Subcutaneous abdominal adipose tissue (tissue), 5 donors: ENCODE measurements around the gene BAIAP2L1.
"Not testable (repeated sequence)": the region's sequence is repeated elsewhere in the genome, so short reads cannot be mapped to it uniquely, and the experiment has no call there.

Source experiments
- H3K27ac ChIP-seq: one replicate; pipeline ENCODE4 v1.7.0; 2013; ENCODE audit warnings: low read depth, mild to moderate bottlenecking, inconsistent platforms, low read length, moderate library complexity
- H3K27me3 ChIP-seq, 5 donors: one replicate each; pipeline ENCODE4 v1.7.0; 2013; ENCODE audit warnings: low read length in 5 of 5, inconsistent platforms in 1 of 5; ENCODE audit not compliant: control insufficient read depth in 5 of 5, insufficient read depth in 4 of 5
- H3K36me3 ChIP-seq, 5 donors: one replicate each; pipeline ENCODE4 v1.7.0; 2013; ENCODE audit warnings: low read length in 5 of 5; ENCODE audit not compliant: control insufficient read depth in 5 of 5, insufficient read depth in 5 of 5
- H3K4me1 ChIP-seq, 5 donors: one replicate each; pipeline ENCODE4 v1.7.0; 2013; ENCODE audit warnings: low read length in 5 of 5, mild to moderate bottlenecking in 3 of 5, moderate library complexity in 1 of 5; ENCODE audit not compliant: control insufficient read depth in 5 of 5, insufficient read depth in 5 of 5
- H3K4me3 ChIP-seq, 5 donors: one replicate each; pipeline ENCODE4 v1.7.0; 2013; ENCODE audit warnings: low read length in 5 of 5, low read depth in 1 of 5
- H3K9ac ChIP-seq, 5 donors: one replicate each; pipeline ENCODE4 v1.7.0; 2013; ENCODE audit warnings: low read length in 5 of 5, mild to moderate bottlenecking in 4 of 5, moderate library complexity in 3 of 5
- H3K9me3 ChIP-seq, 5 donors: one replicate each; pipeline ENCODE4 v1.7.0; 2013; ENCODE audit warnings: low read length in 5 of 5; ENCODE audit not compliant: control insufficient read depth in 5 of 5
- donor health status: healthy.
- donor health status: healthy.
- donor health status: healthy.
- donor health status: healthy.
- donor health status: healthy.

Gene BAIAP2L1

DNA sequence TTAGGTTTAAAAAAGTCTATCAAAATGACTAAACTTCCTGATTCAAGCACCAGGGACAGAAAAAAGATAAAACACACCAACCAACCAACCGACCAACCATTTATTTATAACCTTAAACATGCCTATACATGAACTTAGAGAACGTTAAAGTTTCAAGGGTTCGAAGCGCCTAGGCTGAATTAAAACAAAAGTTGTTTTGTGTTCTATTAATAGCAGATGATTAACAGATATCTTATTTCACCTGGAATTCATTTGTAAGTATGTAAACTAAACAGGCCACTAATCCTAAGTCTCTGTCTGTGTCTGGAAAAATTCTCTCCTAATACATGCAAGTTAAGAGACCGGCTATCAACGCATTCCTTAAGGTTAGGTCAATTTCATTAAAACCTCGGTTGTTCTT, 1.4 kb downstream of the BAIAP2L1 start:
- Histone ChIP-seq H3K27me3 (peaks cover 0 to 23% (median 7%) of the 10 kb centered on the region in 5 donors), H3K4me1 (peaks cover 0 to 13% (median 9%) of the 10 kb centered on the region in 5 donors), H3K27ac (no peak overlapping the region), H3K36me3 (no peaks in the 10 kb centered on the region), H3K9ac (no peak overlapping the region), H3K9me3 (no peaks in the 10 kb centered on the region), H3K4me3 (peak overlapping the region in 3 of 5 donors; percentile 26 to 37 (median 31))

DNA sequence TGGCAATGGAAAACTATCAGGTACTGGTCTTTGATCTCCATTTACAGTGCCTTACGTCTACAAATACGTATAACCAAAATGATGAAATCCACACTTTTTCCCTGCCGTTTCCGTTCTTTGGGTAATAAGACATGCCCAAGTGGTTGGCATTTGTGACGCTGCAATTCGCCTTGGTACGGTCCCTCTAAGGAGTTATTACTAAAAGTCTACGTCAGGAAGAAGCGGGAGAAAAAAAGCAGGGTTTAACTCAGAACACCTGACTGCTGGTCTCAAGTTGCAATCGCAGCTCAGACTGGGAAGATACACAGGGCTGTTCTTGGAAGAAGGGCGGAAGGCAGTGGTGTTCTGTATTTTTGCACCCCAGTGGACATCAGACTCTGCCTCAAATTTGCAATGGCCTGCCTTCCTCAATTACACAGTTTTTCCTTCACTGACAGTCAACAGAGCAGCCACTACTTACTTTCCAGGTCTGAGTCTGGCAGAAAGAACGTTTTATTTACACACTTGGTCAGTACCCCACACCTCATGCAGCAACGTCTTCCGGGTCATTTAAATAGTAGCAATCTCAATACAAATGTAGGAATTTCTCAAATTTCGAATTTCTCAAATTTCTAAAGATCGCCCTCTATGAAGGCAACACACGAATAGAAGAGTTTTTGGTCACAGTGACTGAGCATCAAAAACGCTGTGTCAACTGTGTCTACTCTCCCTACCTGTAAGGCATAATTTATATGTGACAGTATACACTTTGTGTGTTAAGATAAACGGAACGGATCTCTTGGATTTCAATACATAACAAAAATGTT, 2.1 kb downstream of the BAIAP2L1 start:
- no peak overlapping the region for H3K9ac ChIP-seq
- no peak overlapping the region for H3K27ac ChIP-seq

GRCh38 chr7:98396768-98397167, 4.1 kb downstream of the BAIAP2L1 start:
- Histone ChIP-seq H3K4me3 (no peak overlapping the region), H3K9ac (no peak overlapping the region), H3K4me1 (peaks cover 0 to 16% (median 9%) of the 10 kb centered on the region in 5 donors), H3K27ac (no peak overlapping the region), H3K27me3 (peaks cover 0 to 19% (median 7%) of the 10 kb centered on the region in 5 donors), H3K9me3 (no peaks in the 10 kb centered on the region), H3K36me3 (no peaks in the 10 kb centered on the region)

More for the DNA sequence above, 2.1 kb downstream of the BAIAP2L1 start:
- Histone ChIP-seq H3K36me3 (no peaks in the 10 kb centered on the region), H3K27me3 (peaks cover 0 to 23% (median 7%) of the 10 kb centered on the region in 5 donors), H3K4me3 (no peak overlapping the region), H3K4me1 (peaks cover 0 to 13% (median 9%) of the 10 kb centered on the region in 5 donors), H3K9me3 (no peaks in the 10 kb centered on the region)

GRCh38 chr7:98395951-98396350, 4.9 kb downstream of the BAIAP2L1 start:
- Histone ChIP-seq H3K9me3 (no peaks in the 10 kb centered on the region), H3K4me3 (no peak overlapping the region), H3K27me3 (peaks cover 0 to 16% (median 7%) of the 10 kb centered on the region in 5 donors), H3K36me3 (no peaks in the 10 kb centered on the region), H3K27ac (no peak overlapping the region), H3K4me1 (peaks cover 0 to 12% (median 5%) of the 10 kb centered on the region in 5 donors), H3K9ac (no peak overlapping the region)

DNA sequence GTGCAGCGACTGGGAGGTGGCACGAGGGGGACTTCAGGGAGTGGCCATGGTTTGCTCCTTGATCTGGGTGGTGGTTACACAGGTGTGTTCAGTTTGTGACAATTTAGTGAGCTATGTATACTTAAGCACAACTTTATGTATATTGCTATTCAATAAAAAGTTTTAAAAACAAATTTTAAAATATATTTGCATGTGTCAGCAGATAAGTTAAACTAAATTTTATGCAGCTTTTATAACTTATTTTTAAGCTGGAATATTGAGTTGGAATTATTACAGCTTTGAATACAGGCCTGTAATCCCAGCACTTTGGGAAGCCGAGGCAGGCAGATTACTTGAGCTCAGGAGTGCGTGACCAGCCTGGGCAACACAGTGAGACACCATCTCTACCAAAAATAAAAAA, 5.4 kb downstream of the BAIAP2L1 start:
- H3K27ac ChIP-seq = no peak overlapping the region
- no peaks in the 10 kb centered on the region for H3K9me3 ChIP-seq
- peaks cover 0 to 14% (median 7%) of the 10 kb centered on the region in 5 donors for H3K27me3 ChIP-seq
- no peak overlapping the region for H3K4me3 ChIP-seq
- no peaks in the 10 kb centered on the region for H3K36me3 ChIP-seq
- H3K9ac ChIP-seq = no peak overlapping the region
- H3K4me1 ChIP-seq = peaks cover 0 to 8% (median 5%) of the 10 kb centered on the region in 5 donors

- H3K9ac ChIP-seq = no peak overlapping the region
- no peaks in the 10 kb centered on the region for H3K9me3 ChIP-seq
- no peak overlapping the region for H3K27ac ChIP-seq
- peaks cover 0 to 4% (median 0%) of the 10 kb centered on the region in 5 donors for H3K4me1 ChIP-seq
- peaks cover 0 to 10% (median 5%) of the 10 kb centered on the region in 5 donors for H3K27me3 ChIP-seq
- no peak overlapping the region for H3K4me3 ChIP-seq
- H3K36me3 ChIP-seq = no peaks in the 10 kb centered on the region
Measured at GRCh38 chr7:98394377-98394836, 6.5 kb downstream of the BAIAP2L1 start.

DNA sequence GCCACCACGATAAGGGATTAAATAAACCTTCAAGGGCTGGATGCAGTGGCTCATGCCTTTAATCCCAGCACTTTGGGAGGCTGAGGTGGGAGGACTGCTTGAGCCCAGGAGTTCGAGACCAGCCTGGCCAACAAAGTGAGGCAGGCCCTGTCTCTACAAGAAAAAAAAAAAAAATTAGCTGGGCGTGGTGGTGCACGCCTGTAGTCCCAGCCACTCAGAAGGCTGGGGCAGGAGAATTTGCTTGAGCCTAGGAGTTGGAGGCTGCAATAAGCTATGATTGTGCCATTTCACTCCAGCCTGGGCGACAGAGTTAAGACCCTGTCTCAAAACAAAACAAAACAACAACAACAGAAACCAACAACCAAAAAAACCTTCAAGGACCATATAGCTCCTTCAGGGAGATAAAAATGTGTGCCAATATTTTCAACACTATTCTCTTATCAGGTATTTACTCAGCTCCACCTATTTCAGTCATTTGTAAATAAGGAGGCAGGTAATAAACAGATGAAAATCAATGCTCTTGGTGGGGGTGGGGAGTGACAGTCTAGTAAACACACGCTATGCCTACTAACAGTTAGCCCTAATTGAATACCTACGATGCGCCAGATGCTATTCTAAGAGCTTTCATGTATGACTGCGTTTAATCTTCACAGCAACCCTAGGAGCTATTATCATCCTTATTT, 13.2 kb downstream of the BAIAP2L1 start:
- H3K4me3 ChIP-seq = no peak overlapping the region
- H3K4me1 ChIP-seq = peaks cover 0 to 4% (median 0%) of the 10 kb centered on the region in 5 donors
- no peak overlapping the region for H3K9ac ChIP-seq
- H3K27ac ChIP-seq = no peak overlapping the region
- no peaks in the 10 kb centered on the region for H3K9me3 ChIP-seq
- peaks cover 0 to 2% (median 0%) of the 10 kb centered on the region in 5 donors for H3K27me3 ChIP-seq
- H3K36me3 ChIP-seq = no peaks in the 10 kb centered on the region

DNA sequence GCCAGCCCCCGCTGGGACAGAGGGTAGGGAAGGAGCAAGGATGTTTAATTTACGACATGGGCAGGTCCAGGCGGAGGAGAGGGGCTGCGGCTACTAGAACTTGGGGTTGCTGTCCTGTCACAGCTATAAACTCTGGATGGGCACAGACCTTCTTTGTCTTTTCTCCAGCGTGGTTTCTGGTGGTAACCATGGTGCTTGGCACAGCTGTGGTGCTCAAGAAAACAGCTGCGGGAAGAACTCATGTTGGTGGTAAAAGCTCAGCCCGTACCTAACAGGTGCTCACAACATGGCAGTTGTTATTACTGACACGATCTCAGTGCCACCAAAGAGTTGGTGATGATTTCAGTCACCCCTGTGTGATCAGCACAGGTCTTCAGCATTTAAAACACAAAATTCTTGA, 13.8 kb downstream of the BAIAP2L1 start:
- H3K4me1 ChIP-seq = peaks cover 0 to under 1% (median 0%) of the 10 kb centered on the region in 5 donors
- no peak overlapping the region for H3K9ac ChIP-seq
- no peak overlapping the region for H3K27ac ChIP-seq
- no peaks in the 10 kb centered on the region for H3K9me3 ChIP-seq
- H3K36me3 ChIP-seq = no peaks in the 10 kb centered on the region
- no peak overlapping the region for H3K4me3 ChIP-seq
- H3K27me3 ChIP-seq = no peaks in the 10 kb centered on the region

GRCh38 chr7:98385532-98385931, 15.4 kb downstream of the BAIAP2L1 start:
- not testable (repeated sequence) for H3K9me3 ChIP-seq, H3K9ac ChIP-seq, H3K4me1 ChIP-seq, H3K27me3 ChIP-seq, H3K27ac ChIP-seq, H3K4me3 ChIP-seq, H3K36me3 ChIP-seq

- no peak overlapping the region for H3K27ac ChIP-seq
- no peak overlapping the region for H3K4me3 ChIP-seq
- H3K4me1 ChIP-seq = peaks cover 0 to 7% (median 0%) of the 10 kb centered on the region in 5 donors
- no peaks in the 10 kb centered on the region for H3K36me3 ChIP-seq
- H3K9me3 ChIP-seq = no peaks in the 10 kb centered on the region
- H3K9ac ChIP-seq = no peak overlapping the region
- no peaks in the 10 kb centered on the region for H3K27me3 ChIP-seq
Measured at GRCh38 chr7:98378210-98378819, 22.6 kb downstream of the BAIAP2L1 start.
